ENCODE measurements around the gene DTD2.
"Not testable (repeated sequence)": the region's sequence is repeated elsewhere in the genome, so short reads cannot be mapped to it uniquely, and the experiment has no call there.

Gene DTD2

DNA sequence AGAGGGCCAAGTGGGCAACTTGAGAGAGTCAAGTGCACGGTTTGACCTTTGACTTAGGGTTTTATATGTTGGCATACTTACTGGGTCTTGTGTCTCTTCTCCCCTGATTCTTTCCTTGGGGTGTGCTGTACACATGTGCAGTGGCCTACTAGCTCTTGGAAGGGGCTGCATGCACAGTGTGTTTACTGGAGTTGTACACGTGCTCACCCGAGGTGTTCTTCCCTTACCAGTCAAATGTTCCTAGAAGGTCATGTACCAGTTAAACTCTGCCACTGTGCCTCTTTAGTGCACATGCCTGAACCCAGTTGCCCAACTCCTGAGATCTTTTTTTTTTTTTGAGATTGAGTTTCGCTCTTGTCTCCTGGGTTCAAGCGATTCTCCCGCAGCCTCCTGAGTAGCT is 9.2 kb upstream of the DTD2 start:
- no peaks in the 10 kb centered on the region for H3K9me3 ChIP-seq (ENCODE audit: control insufficient read depth, insufficient read depth, low read depth, low read length)
- H3K4me3 ChIP-seq (ENCODE audit: low read depth, low read length), result no peak overlapping the region
- TF ChIP-seq PBX3 (CRISPR knock-in tag; IDR thresholded peaks at IDR 0.05) (no peak), ZNF350 (tag by site-specific recombination; IDR thresholded peaks at IDR 0.05) (no peak), ZNF23 (tag by site-specific recombination; IDR thresholded peaks at IDR 0.05; ENCODE audit: borderline replicate concordance) (no peak), GLI4 (tag by site-specific recombination; IDR thresholded peaks at IDR 0.05) (no peak), ZBTB8A (tag by site-specific recombination; IDR thresholded peaks at IDR 0.05) (no peak), ZNF621 (tag by site-specific recombination; IDR thresholded peaks at IDR 0.05) (no peak), SETDB1 (IDR thresholded peaks at IDR 0.05; ENCODE audit: insufficient read length, low read length) (no peak), GFI1B (tag by site-specific recombination; IDR thresholded peaks at IDR 0.05) (no peak), ZNF449 (tag by site-specific recombination; IDR thresholded peaks at IDR 0.05) (no peak)
- TF ChIP-seq, protein P1, sequence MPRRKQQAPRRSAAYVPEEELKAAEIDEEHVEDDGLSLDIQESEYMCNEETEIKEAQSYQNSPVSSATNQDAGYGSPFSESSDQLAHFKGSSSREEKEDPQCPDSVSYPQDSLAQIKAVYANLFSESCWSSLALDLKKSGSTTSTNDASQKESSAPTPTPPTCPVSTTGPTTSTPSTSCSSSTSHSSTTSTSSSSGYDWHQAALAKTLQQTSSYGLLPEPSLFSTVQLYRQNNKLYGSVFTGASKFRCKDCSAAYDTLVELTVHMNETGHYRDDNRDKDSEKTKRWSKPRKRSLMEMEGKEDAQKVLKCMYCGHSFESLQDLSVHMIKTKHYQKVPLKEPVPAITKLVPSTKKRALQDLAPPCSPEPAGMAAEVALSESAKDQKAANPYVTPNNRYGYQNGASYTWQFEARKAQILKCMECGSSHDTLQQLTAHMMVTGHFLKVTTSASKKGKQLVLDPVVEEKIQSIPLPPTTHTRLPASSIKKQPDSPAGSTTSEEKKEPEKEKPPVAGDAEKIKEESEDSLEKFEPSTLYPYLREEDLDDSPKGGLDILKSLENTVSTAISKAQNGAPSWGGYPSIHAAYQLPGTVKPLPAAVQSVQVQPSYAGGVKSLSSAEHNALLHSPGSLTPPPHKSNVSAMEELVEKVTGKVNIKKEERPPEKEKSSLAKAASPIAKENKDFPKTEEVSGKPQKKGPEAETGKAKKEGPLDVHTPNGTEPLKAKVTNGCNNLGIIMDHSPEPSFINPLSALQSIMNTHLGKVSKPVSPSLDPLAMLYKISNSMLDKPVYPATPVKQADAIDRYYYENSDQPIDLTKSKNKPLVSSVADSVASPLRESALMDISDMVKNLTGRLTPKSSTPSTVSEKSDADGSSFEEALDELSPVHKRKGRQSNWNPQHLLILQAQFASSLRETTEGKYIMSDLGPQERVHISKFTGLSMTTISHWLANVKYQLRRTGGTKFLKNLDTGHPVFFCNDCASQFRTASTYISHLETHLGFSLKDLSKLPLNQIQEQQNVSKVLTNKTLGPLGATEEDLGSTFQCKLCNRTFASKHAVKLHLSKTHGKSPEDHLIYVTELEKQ (tag by site-specific recombination; IDR thresholded peaks at IDR 0.05; ENCODE audit: borderline replicate concordance), result no peak
- TF ChIP-seq, protein P2, sequence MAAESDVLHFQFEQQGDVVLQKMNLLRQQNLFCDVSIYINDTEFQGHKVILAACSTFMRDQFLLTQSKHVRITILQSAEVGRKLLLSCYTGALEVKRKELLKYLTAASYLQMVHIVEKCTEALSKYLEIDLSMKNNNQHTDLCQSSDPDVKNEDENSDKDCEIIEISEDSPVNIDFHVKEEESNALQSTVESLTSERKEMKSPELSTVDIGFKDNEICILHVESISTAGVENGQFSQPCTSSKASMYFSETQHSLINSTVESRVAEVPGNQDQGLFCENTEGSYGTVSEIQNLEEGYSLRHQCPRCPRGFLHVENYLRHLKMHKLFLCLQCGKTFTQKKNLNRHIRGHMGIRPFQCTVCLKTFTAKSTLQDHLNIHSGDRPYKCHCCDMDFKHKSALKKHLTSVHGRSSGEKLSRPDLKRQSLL (tag by site-specific recombination; IDR thresholded peaks at IDR 0.05), result no peak
- H3K4me1 ChIP-seq (ENCODE audit: control insufficient read depth, insufficient read depth, low read length), result no peaks in the 10 kb centered on the region
- ChIA-PET CTCF (no interaction called here), POLR2A (no interaction called here)
- no peak overlapping the region for H3K27ac ChIP-seq (ENCODE audit: extremely low read depth, low read depth, low read length)
- no peaks in the 10 kb centered on the region for H3K36me3 ChIP-seq (ENCODE audit: control insufficient read depth in 2 of 2, insufficient read depth in 1 of 2, low read length in 2 of 2)

DNA sequence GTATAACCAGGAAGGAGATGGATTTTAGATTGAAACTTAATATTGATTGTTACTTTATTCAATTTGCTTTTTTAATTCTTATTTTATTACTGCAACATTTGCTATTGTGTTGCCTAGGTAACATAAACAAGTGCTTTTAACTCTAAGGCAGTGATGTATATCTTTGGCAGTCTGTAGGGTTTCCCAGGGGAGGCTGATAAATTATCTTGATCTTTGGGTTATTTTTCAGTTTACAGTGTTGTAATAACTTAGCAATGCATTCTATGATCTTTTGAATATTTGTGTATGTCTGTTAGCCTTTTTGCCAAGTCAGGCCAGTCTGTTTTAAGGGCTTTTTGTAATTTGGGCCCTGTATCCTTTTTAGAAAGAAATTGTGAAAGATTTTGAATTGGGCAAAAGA is 7.8 kb upstream of the DTD2 start:
- ChIA-PET POLR2A (no interaction called here), CTCF (no interaction called here)
- Histone ChIP-seq H3K4me3 (ENCODE audit: low read depth, low read length) (no peak overlapping the region), H3K9me3 (ENCODE audit: control insufficient read depth, insufficient read depth, low read depth, low read length) (no peaks in the 10 kb centered on the region), H3K4me1 (ENCODE audit: control insufficient read depth, insufficient read depth, low read length) (no peaks in the 10 kb centered on the region), H3K36me3 (ENCODE audit: control insufficient read depth in 2 of 2, insufficient read depth in 1 of 2, low read length in 2 of 2) (no peaks in the 10 kb centered on the region), H3K27ac (ENCODE audit: extremely low read depth, low read depth, low read length) (no peak overlapping the region)
- no peak for TF ChIP-seq PBX3 (CRISPR knock-in tag; IDR thresholded peaks at IDR 0.05)
- no peak for TF ChIP-seq KLF8 (tag by site-specific recombination; IDR thresholded peaks at IDR 0.05)
- no peak for TF ChIP-seq SETDB1 (IDR thresholded peaks at IDR 0.05; ENCODE audit: insufficient read length, low read length)
- no peak for TF ChIP-seq ZNF830 (tag by site-specific recombination; IDR thresholded peaks at IDR 0.05; ENCODE audit: low read depth)
- no peak for TF ChIP-seq ZXDB (tag by site-specific recombination; IDR thresholded peaks at IDR 0.05)
- no peak for TF ChIP-seq ZNF777 (tag by site-specific recombination; IDR thresholded peaks at IDR 0.05; ENCODE audit: borderline replicate concordance)
- no peak for TF ChIP-seq ZEB2 (tag by site-specific recombination; IDR thresholded peaks at IDR 0.05)
- no peak for TF ChIP-seq ZNF707 (tag by site-specific recombination; IDR thresholded peaks at IDR 0.05)
- TF ChIP-seq ZNF311 (tag by site-specific recombination; IDR thresholded peaks at IDR 0.05; ENCODE audit: borderline replicate concordance), result no peak
- TF ChIP-seq, protein P3, sequence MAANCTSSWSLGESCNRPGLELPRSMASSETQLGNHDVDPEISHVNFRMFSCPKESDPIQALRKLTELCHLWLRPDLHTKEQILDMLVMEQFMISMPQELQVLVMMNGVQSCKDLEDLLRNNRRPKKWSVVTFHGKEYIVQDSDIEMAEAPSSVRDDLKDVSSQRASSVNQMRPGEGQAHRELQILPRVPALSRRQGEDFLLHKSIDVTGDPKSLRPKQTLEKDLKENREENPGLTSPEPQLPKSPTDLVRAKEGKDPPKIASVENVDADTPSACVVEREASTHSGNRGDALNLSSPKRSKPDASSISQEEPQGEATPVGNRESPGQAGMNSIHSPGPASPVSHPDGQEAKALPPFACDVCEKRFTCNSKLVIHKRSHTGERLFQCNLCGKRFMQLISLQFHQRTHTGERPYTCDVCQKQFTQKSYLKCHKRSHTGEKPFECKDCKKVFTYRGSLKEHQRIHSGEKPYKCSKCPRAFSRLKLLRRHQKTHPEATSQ (tag by site-specific recombination; IDR thresholded peaks at IDR 0.05), result no peak
- TF ChIP-seq EGR2 (tag by site-specific recombination; IDR thresholded peaks at IDR 0.05; ENCODE audit: low read depth), result no peak
- TF ChIP-seq, protein P4, sequence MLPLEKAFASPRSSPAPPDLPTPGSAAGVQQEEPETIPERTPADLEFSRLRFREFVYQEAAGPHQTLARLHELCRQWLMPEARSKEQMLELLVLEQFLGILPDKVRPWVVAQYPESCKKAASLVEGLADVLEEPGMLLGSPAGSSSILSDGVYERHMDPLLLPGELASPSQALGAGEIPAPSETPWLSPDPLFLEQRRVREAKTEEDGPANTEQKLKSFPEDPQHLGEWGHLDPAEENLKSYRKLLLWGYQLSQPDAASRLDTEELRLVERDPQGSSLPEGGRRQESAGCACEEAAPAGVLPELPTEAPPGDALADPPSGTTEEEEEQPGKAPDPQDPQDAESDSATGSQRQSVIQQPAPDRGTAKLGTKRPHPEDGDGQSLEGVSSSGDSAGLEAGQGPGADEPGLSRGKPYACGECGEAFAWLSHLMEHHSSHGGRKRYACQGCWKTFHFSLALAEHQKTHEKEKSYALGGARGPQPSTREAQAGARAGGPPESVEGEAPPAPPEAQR (tag by site-specific recombination; IDR thresholded peaks at IDR 0.05), result no peak

DNA sequence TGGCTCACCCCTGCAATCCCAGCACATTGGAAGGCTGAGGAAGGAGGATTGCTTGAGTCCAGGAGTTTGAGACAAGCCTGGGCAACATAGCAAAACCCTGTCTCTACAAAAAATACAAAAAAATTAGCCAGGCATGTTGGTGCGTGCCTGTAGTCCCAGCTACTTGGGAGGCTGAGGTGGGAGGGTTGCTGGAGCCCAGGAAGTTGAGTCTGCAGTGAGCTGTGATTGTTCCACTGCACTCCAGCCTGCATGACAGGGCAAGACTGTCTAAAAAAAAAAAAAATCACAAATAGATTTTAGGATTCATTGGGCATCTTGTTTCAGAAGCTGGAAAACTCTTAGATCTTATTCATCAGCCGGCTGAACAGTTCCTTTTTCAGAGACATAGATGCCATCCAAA is 5.1 kb upstream of the DTD2 start:
- CTCF ChIA-PET, result interaction anchor here (0.6 kb wide), 1 partner anchor 42 kb away, joined by 4 read pairs; no protein-coding TSS in a partner anchor
- H3K4me1 ChIP-seq (ENCODE audit: control insufficient read depth, insufficient read depth, low read length); H3K4me3 ChIP-seq (ENCODE audit: low read depth, low read length); H3K9me3 ChIP-seq (ENCODE audit: control insufficient read depth, insufficient read depth, low read depth, low read length); POLR2A ChIA-PET; H3K27ac ChIP-seq (ENCODE audit: extremely low read depth, low read depth, low read length); H3K36me3 ChIP-seq (ENCODE audit: control insufficient read depth in 2 of 2, insufficient read depth in 1 of 2, low read length in 2 of 2): not testable (repeated sequence)
